ENCODE results near the gene RBM22. TPM values are rescaled to one million over a fixed set of nuclear protein-coding genes. Genes with fewer than 3 reads are reported as not detected.

RBM22 gene
- total RNA-seq, 1 experiment from 2014 or later: 61.4 TPM

DNA sequence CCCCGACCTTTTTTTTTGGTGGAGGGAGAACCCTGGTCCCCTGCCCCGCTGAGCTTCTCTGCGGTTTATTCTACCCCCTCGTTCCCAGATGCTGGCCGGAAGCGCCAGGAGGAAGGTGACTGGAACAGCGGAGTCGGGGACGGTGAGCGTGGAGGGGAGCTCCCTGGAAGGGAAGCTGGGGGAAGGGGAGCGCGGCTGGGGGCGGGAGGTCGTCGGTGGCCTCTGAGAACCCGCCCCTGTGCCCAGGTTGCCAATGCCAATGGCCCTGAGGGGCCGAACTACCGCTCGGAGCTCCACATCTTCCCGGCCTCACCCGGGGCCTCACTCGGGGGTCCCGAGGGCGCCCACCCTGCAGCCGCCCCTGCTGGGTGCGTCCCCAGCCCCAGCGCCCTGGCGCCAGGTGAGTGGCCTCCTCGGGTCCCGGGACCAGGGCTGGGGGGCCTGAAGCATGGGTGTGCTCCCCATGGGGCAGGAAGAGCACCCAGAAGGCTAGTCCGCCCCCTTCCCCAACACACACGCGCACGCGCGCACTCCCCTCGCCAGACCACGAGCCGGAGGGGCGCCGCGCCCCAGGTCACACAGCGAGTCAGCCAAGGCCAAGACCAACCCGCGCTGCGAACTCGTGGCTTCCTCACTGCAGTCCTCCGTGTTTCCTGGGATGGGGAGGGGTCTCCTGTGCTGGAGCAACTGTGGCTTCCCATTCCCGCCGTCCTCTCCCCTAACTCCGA, 29.2 kb downstream of the RBM22 start (continued):
- TF ChIP-seq POLR2A (IDR thresholded peaks at IDR 0.05; ENCODE audit: borderline replicate concordance, extremely low read depth, insufficient read depth, insufficient read length): no peak
- no peak for TF ChIP-seq JUND (IDR thresholded peaks at IDR 0.05)
- no peak for TF ChIP-seq ZFX (IDR thresholded peaks at IDR 0.05)

DNA sequence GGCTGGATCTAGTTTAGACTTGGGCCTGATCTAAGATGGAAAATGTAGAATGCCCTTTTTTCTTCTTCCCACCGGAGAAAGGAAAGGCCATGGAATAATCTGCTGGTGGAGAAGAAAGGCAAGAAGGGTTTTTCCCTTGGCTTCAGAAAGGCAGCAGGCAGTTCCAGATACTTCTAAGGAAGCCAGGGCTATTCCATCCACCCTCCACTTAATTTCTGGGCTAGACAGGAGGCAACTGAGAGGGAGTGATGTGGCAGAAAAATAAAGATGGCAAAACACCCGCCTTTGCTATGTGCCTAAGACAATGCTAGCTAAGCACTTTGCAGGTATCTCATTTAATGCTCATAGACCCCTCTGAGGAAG, 29.9 kb downstream of the RBM22 start:
- Histone ChIP-seq H3K9ac (ENCODE audit: low read length) (no peak overlapping the region), H3K27me3 (ENCODE audit: insufficient read depth, low read length) (no peaks in the 10 kb centered on the region), H3K79me2 (ENCODE audit: insufficient read depth, low read length) (no peaks in the 10 kb centered on the region), H2AFZ (ENCODE audit: low read depth, low read length, poor library complexity, severe bottlenecking) (no peak overlapping the region), H3K27ac (ENCODE audit: low read depth, low read length) (no peak overlapping the region), H3K9me3 (ENCODE audit: control insufficient read depth in 1 of 2, insufficient read depth in 1 of 2, low read depth in 1 of 2, low read length in 2 of 2) (no peaks in the 10 kb centered on the region), H3K4me3 (replicated peaks in 1 of 2; ENCODE audit: low read depth in 1 of 2, low read length in 2 of 2) (no peak overlapping the region), H4K20me1 (ENCODE audit: insufficient read depth) (no peaks in the 10 kb centered on the region), H3K4me2 (ENCODE audit: low read length) (no peak overlapping the region), H3K36me3 (ENCODE audit: control insufficient read depth in 1 of 2, insufficient read depth in 2 of 2, low read length in 2 of 2) (no peaks in the 10 kb centered on the region), H3K4me1 (ENCODE audit: control insufficient read depth in 1 of 2, insufficient read depth in 2 of 2, low read length in 2 of 2) (peaks cover 0 to 12% of the 10 kb centered on the region in 2 experiments; a peak in 1 of 4 replicates), H3K9me2 (ENCODE audit: insufficient read depth) (no peaks in the 10 kb centered on the region)
- CTCF ChIA-PET: no interaction called here
- RAD21 ChIA-PET (ENCODE audit: low non-redundant PET in 1 of 2, low total read pairs in 2 of 2, uncharacterized antibody in 2 of 2, unreplicated experiment in 2 of 2): no interaction called here
- no peak for ATAC-seq
- POLR2A ChIA-PET: no interaction called here
- no peak for TF ChIP-seq SIN3A (IDR thresholded peaks at IDR 0.05; ENCODE audit: low read depth)
- TF ChIP-seq ZNF274 (IDR thresholded peaks at IDR 0.05; ENCODE audit: low read depth, low read length): no peak
- TF ChIP-seq EGR1 (IDR thresholded peaks at IDR 0.05; ENCODE audit: low read depth): no peak
- TF ChIP-seq ELF1 (IDR thresholded peaks at IDR 0.05; ENCODE audit: borderline replicate concordance, low read depth): no peak
- TF ChIP-seq CTCF (IDR thresholded peaks at IDR 0.05 in 2 of 3, conservative IDR thresholded peaks at IDR 0.05 in 1 of 3; ENCODE audit: borderline replicate concordance in 1 of 3, insufficient read depth in 1 of 3, low read depth in 2 of 3, low read length in 2 of 3): no peak
- TF ChIP-seq YY1 (IDR thresholded peaks at IDR 0.05; ENCODE audit: extremely low read depth, insufficient replicate concordance, low read depth, low read length): no peak
- no peak for TF ChIP-seq JUND (IDR thresholded peaks at IDR 0.05)
- TF ChIP-seq REST (IDR thresholded peaks at IDR 0.05; ENCODE audit: low read depth): no peak
- TF ChIP-seq, protein P1, sequence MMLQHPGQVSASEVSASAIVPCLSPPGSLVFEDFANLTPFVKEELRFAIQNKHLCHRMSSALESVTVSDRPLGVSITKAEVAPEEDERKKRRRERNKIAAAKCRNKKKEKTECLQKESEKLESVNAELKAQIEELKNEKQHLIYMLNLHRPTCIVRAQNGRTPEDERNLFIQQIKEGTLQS (IDR thresholded peaks at IDR 0.05): no peak
- TF ChIP-seq EZH2phosphoT487 (IDR thresholded peaks at IDR 0.05; ENCODE audit: borderline replicate concordance): no peak
- no peak for TF ChIP-seq CEBPB (IDR thresholded peaks at IDR 0.05; ENCODE audit: low read depth)
- TF ChIP-seq TCF7L2 (IDR thresholded peaks at IDR 0.05; ENCODE audit: borderline replicate concordance, extremely low read depth, insufficient read depth, insufficient read length): no peak
- no peak for DNase-seq (ENCODE audit: low read depth, low spot score)
- BruUV-seq (replicated peaks): no TSS peak
- intact Hi-C loops (cut with micrococcal nuclease): no loop called here
